ENCODE measurements around the gene TIFAB. TPM values are rescaled to one million over a fixed set of nuclear protein-coding genes. Genes with fewer than 3 reads are reported as not detected.

TIFAB gene
- total RNA-seq, 1 experiment from 2014 or later = not detected

GRCh38 chr5:135465391-135466122 lies 13.4 kb upstream of the TIFAB start:
- Histone ChIP-seq H3K27ac (ENCODE audit: low read depth, low read length) (no peak overlapping the region), H3K4me1 (ENCODE audit: control insufficient read depth in 1 of 2, insufficient read depth in 2 of 2, low read length in 2 of 2) (peaks cover 0 to 11% of the 10 kb centered on the region in 2 experiments; a peak in 2 of 4 replicates), H3K9me2 (ENCODE audit: insufficient read depth) (no peaks in the 10 kb centered on the region), H3K4me3 (replicated peaks in 1 of 2; ENCODE audit: low read depth in 1 of 2, low read length in 2 of 2) (no peak overlapping the region), H2AFZ (ENCODE audit: low read depth, low read length, poor library complexity, severe bottlenecking) (peak overlapping the region; percentile 93), H3K4me2 (ENCODE audit: low read length) (peak overlapping the region; percentile 46), H3K36me3 (ENCODE audit: control insufficient read depth in 1 of 2, insufficient read depth in 2 of 2, low read length in 2 of 2) (no peaks in the 10 kb centered on the region), H3K9ac (ENCODE audit: low read length) (no peak overlapping the region), H3K27me3 (ENCODE audit: insufficient read depth, low read length) (no peaks in the 10 kb centered on the region), H4K20me1 (ENCODE audit: insufficient read depth) (no peaks in the 10 kb centered on the region), H3K9me3 (ENCODE audit: control insufficient read depth in 1 of 2, insufficient read depth in 1 of 2, low read depth in 1 of 2, low read length in 2 of 2) (no peaks in the 10 kb centered on the region), H3K79me2 (ENCODE audit: insufficient read depth, low read length) (no peaks in the 10 kb centered on the region)
- intact Hi-C loops (cut with micrococcal nuclease) = loop anchor here (1.0 kb wide), 3 partner anchors 87 to 105 kb away; no protein-coding TSS in a partner anchor
- CTCF ChIA-PET = interaction anchor here (1.0 to 14.2 kb wide), 6 partner anchors 8 to 105 kb away, joined by 8 to 476 read pairs (median 26); no protein-coding TSS in a partner anchor
- RAD21 ChIA-PET (ENCODE audit: low non-redundant PET in 1 of 2, low total read pairs in 2 of 2, uncharacterized antibody in 2 of 2, unreplicated experiment in 2 of 2) = interaction anchor here (0.8 to 2.5 kb wide), 7 partner anchors 9 to 101 kb away, joined by 3 to 17 read pairs (median 6); no protein-coding TSS in a partner anchor
- no peak for DNase-seq (ENCODE audit: low read depth, low spot score)
- no peak for ATAC-seq
- no peak for TF ChIP-seq POLR2AphosphoS5 (IDR thresholded peaks at IDR 0.05; ENCODE audit: low read depth, low read length)
- no peak for TF ChIP-seq JUND (IDR thresholded peaks at IDR 0.05)
- TF ChIP-seq SP1 (IDR thresholded peaks at IDR 0.05; ENCODE audit: low read depth) = no peak
- no peak for TF ChIP-seq ZFX (IDR thresholded peaks at IDR 0.05)
- TF ChIP-seq CEBPB (IDR thresholded peaks at IDR 0.05; ENCODE audit: low read depth) = no peak
- TF ChIP-seq RAD21 (IDR thresholded peaks at IDR 0.05; ENCODE audit: low read depth) = no peak
- TF ChIP-seq ELF1 (IDR thresholded peaks at IDR 0.05; ENCODE audit: borderline replicate concordance, low read depth) = no peak
- TF ChIP-seq SIN3A (IDR thresholded peaks at IDR 0.05; ENCODE audit: low read depth) = no peak
- no peak for TF ChIP-seq EZH2 (IDR thresholded peaks at IDR 0.05)
- TF ChIP-seq CBX3 (IDR thresholded peaks at IDR 0.05; ENCODE audit: low read depth) = no peak
- no peak for TF ChIP-seq ZNF274 (IDR thresholded peaks at IDR 0.05; ENCODE audit: low read depth, low read length)
- TF ChIP-seq MAX (IDR thresholded peaks at IDR 0.05) = no peak
- POLR2A ChIA-PET = interaction anchor here (0.9 to 2.5 kb wide), 3 partner anchors 85 to 88 kb away, joined by 3 to 11 read pairs (median 3); no protein-coding TSS in a partner anchor
- BruUV-seq (replicated peaks) = no TSS peak

All from HCT116 (cell line).